ENCODE data around the gene TAF6L. TPM values are rescaled to one million over a fixed set of nuclear protein-coding genes. Genes with fewer than 3 reads are reported as not detected.
"Not testable (repeated sequence)": the region's sequence is repeated elsewhere in the genome, so short reads cannot be mapped to it uniquely, and the experiment has no call there.

TAF6L gene
- polyA plus RNA-seq (ENCODE audit: insufficient read length): 20.3 TPM

- DNase-seq: peak; percentile 96
These were observed at the start of gene TAF6L for GRCh38 chr11:62771144-62772021. TSS of gene TAF6L (plus strand) at chr11:62771396. CDS start at chr11:62775784, 4,388 bp downstream.

GRCh38 chr11:62721994-62722393 is 49.2 kb upstream of the TAF6L start:
- DNase-seq: no peak

- DNase-seq: no peak
These were observed 47.0 kb upstream of the TAF6L start for GRCh38 chr11:62724171-62724570.

GRCh38 chr11:62725646-62726045 is 45.5 kb upstream of the TAF6L start:
- DNase-seq: no peak

GRCh38 chr11:62726156-62726914 is 44.9 kb upstream of the TAF6L start:
- no peak for DNase-seq

GRCh38 chr11:62726915-62727164 is 44.4 kb upstream of the TAF6L start:
- DNase-seq: no peak

GRCh38 chr11:62727165-62727871 is 43.9 kb upstream of the TAF6L start, which contains the start of gene HNRNPUL2:
TSS of gene HNRNPUL2 (minus strand) at chr11:62727457. CDS start at chr11:62727156, 301 bp downstream.
- peak; percentile 99 for DNase-seq

GRCh38 chr11:62727872-62728170 is 43.4 kb upstream of the TAF6L start:
- DNase-seq: peak; percentile 95

GRCh38 chr11:62728171-62728988 is 42.8 kb upstream of the TAF6L start, which contains the start of gene TTC9C:
TSS of gene TTC9C (plus strand) at chr11:62728486. CDS start at chr11:62728849, 363 bp downstream.
- DNase-seq: peak; percentile 91

GRCh38 chr11:62730076-62730475 is 41.1 kb upstream of the TAF6L start:
- not testable (repeated sequence) for DNase-seq

- no peak for DNase-seq
These were observed 38.4 kb upstream of the TAF6L start for GRCh38 chr11:62732830-62733229.

- DNase-seq: no peak
These were observed 34.0 kb upstream of the TAF6L start for GRCh38 chr11:62737196-62737595.

- no peak for DNase-seq
These were observed 23.6 kb upstream of the TAF6L start for GRCh38 chr11:62747475-62748160.

- DNase-seq: not testable (repeated sequence)
These were observed 21.3 kb upstream of the TAF6L start for GRCh38 chr11:62749931-62750330.

GRCh38 chr11:62752177-62752785 is 18.9 kb upstream of the TAF6L start:
- no peak for DNase-seq

- no peak for DNase-seq
These were observed 18.0 kb upstream of the TAF6L start for GRCh38 chr11:62752994-62753735.

- peak; percentile 97 for DNase-seq
These were observed 17.2 kb upstream of the TAF6L start, which contains the start of gene ZBTB3 for GRCh38 chr11:62753736-62754603. TSS of gene ZBTB3 (minus strand) at chr11:62754160. CDS start at chr11:62753664, 496 bp downstream.

- DNase-seq: no peak
These were observed 16.0 kb upstream of the TAF6L start for GRCh38 chr11:62755086-62755615.

Data from hindlimb muscle (tissue), 1 donor.